ENCODE data around the gene R3HDML. TPM values are rescaled to one million over a fixed set of nuclear protein-coding genes. Genes with fewer than 3 reads are reported as not detected.

The R3HDML gene
- total and polyA plus RNA-seq, 9 of the 15 experiments (the other 6 are each of a cell fraction or from before 2014, with no cell fraction given): not detected

GRCh38 chr20:44394702-44395460 lies 58.0 kb downstream of the R3HDML start (continued):
- TF ChIP-seq BHLHE40 (IDR thresholded peaks at IDR 0.05; ENCODE audit: low read length) (no peak), ZNF184 (CRISPR knock-in tag; IDR thresholded peaks at IDR 0.05) (no peak), CLOCK (CRISPR knock-in tag; IDR thresholded peaks at IDR 0.05; ENCODE audit: borderline replicate concordance) (no peak), WHSC1 (IDR thresholded peaks at IDR 0.05; ENCODE audit: low read length) (no peak), SPI1 (IDR thresholded peaks at IDR 0.05; ENCODE audit: borderline replicate concordance, low read depth, low read length) (no peak), LEF1 (IDR thresholded peaks at IDR 0.05) (no peak), MBD2 (IDR thresholded peaks at IDR 0.05; ENCODE audit: borderline replicate concordance, low read depth) (peak; percentile 54; the same call in 1 of the 2 replicates), ZNF274 (IDR thresholded peaks at IDR 0.05; ENCODE audit: borderline replicate concordance, low read depth, low read length) (no peak), SMARCE1 (IDR thresholded peaks at IDR 0.05) (peak; percentile 53; the same call in 1 of the 2 replicates), STAT5A (IDR thresholded peaks at IDR 0.05; ENCODE audit: borderline replicate concordance, low read length) (peak; percentile 61; the same call in 1 of the 2 replicates), ZNF551 (CRISPR knock-in tag; IDR thresholded peaks at IDR 0.05) (no peak), SMARCB1 (IDR thresholded peaks at IDR 0.05; ENCODE audit: insufficient read length, low read depth) (no peak), RBM17 (IDR thresholded peaks at IDR 0.05; ENCODE audit: borderline replicate concordance, low read depth, low read length) (no peak), POLR2AphosphoS5 (IDR thresholded peaks at IDR 0.05; ENCODE audit: control insufficient read depth, insufficient read depth, low read depth, low read length) (peak; percentile 74; the same call in 1 of the 2 replicates), POLR3A (IDR thresholded peaks at IDR 0.05; ENCODE audit: borderline replicate concordance, extremely low read depth, insufficient read depth, insufficient read length) (no peak), NFE2 (IDR thresholded peaks at IDR 0.05; ENCODE audit: low read depth) (peak; percentile 30; the same call in 1 of the 2 replicates), SREBF2 (CRISPR knock-in tag; IDR thresholded peaks at IDR 0.05) (no peak), YBX1 (IDR thresholded peaks at IDR 0.05) (no peak), ZNF445 (CRISPR knock-in tag; IDR thresholded peaks at IDR 0.05; ENCODE audit: low read depth) (no peak), JUNB (CRISPR knock-in tag; conservative IDR thresholded peaks at IDR 0.05) (no peak), NFATC3 (IDR thresholded peaks at IDR 0.05) (no peak), ZNF316 (IDR thresholded peaks at IDR 0.05) (peak; percentile 48), CC2D1A (IDR thresholded peaks at IDR 0.05) (no peak), GTF2F1 (IDR thresholded peaks at IDR 0.05; ENCODE audit: low read depth, low read length) (no peak), PCBP2 (IDR thresholded peaks at IDR 0.05; ENCODE audit: low read depth, low read length, poor library complexity, severe bottlenecking) (no peak), SREBF1 (IDR thresholded peaks at IDR 0.05; ENCODE audit: borderline replicate concordance, low read depth, low read length) (no peak), HMGN3 (IDR thresholded peaks at IDR 0.05; ENCODE audit: borderline replicate concordance, extremely low read depth, insufficient read length, low read depth, low read length) (no peak)
- TF ChIP-seq, protein P1, sequence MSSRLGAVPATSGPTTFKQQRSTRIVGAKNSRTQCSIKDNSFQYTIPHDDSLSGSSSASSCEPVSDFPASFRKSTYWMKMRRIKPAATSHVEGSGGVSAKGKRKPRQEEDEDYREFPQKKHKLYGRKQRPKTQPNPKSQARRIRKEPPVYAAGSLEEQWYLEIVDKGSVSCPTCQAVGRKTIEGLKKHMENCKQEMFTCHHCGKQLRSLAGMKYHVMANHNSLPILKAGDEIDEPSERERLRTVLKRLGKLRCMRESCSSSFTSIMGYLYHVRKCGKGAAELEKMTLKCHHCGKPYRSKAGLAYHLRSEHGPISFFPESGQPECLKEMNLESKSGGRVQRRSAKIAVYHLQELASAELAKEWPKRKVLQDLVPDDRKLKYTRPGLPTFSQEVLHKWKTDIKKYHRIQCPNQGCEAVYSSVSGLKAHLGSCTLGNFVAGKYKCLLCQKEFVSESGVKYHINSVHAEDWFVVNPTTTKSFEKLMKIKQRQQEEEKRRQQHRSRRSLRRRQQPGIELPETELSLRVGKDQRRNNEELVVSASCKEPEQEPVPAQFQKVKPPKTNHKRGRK (tag; IDR thresholded peaks at IDR 0.05): no peak

All from K562 (cell line).